Measurements from ENCODE around the gene LAMP2. TPM values are rescaled to one million over a fixed set of nuclear protein-coding genes. Genes with fewer than 3 reads are reported as not detected.

LAMP2 gene
- total and polyA plus RNA-seq, 2 of the 8 experiments (the other 6 are each of a cell fraction or from before 2014, with no cell fraction given), result 21.2 to 29.9 TPM

DNA sequence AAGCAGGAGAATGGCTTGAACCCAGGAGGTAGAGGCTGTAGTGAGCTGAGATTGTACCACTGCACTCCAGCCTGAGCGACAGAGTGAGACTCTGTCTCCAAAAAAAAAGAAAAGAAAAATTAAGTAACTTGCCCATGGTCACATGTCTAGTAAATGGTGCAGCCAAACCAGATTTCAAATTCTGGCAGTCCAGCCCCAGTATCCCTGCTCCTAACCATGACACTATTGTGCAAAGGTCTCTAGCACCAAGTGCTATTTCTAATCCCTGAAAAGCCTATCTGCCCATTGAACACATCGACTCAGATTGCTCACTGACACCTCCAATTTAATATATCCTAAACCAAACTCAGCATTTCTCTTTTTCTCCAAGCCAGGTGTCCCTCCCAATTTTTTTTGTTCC, 7.6 kb upstream of the LAMP2 start:
- FAIRE-seq, result no peak
- no peak overlapping the region for H2BK5ac ChIP-seq (ENCODE audit: low read depth, low read length)

More for the DNA sequence above, 7.6 kb upstream of the LAMP2 start:
- H4K5ac ChIP-seq (ENCODE audit: insufficient read length, low read depth, low read length), result no peak overlapping the region
- no peak overlapping the region for H2BK120ac ChIP-seq (replicated peaks; ENCODE audit: low read depth, low read length)
- no peaks in the 10 kb centered on the region for H3K79me1 ChIP-seq (ENCODE audit: low read depth, low read length)
- no peak overlapping the region for H3K4me2 ChIP-seq (ENCODE audit: insufficient read depth in 1 of 2, low read depth in 2 of 2, low read length in 2 of 2)
- no peak overlapping the region for H3K27ac ChIP-seq (ENCODE audit: low read depth, low read length)
- no peak overlapping the region for H2BK20ac ChIP-seq (ENCODE audit: low read length)
- no peak overlapping the region for H2BK12ac ChIP-seq (ENCODE audit: low read depth, low read length)
- CTCF ChIA-PET (ENCODE audit: partially characterized antibody), result interaction anchor here (0.9 to 1.5 kb wide), 3 partner anchors 8 to 164 kb away, joined by 3 to 5 read pairs (median 3); no protein-coding TSS in a partner anchor
- H3K18ac ChIP-seq (ENCODE audit: extremely low read depth, low read length), result no peak overlapping the region
- WGBS, 2 experiments (ENCODE audit: extremely low coverage in 1 of 2, insufficient coverage in 1 of 2, insufficient read length in 1 of 2, insufficient replicate concordance in 2 of 2, low coverage in 1 of 2, low lambda C conversion rate in 2 of 2, missing lambda C conversion rate in 1 of 2), result 75% methylated on average over 1 of the region's 2 CpGs; no CpG with 5 or more reads in 1 of the 2 experiments
- H4K91ac ChIP-seq (replicated peaks; ENCODE audit: insufficient read length, low read length), result no peak overlapping the region
- no peaks in the 10 kb centered on the region for H3K9me3 ChIP-seq (ENCODE audit: insufficient read depth in 2 of 2, low read depth in 1 of 2, low read length in 1 of 2)
- no peak overlapping the region for H2BK15ac ChIP-seq (ENCODE audit: low read length)
- H3K23ac ChIP-seq (ENCODE audit: insufficient read length), result no peak overlapping the region
- H3K36me3 ChIP-seq (ENCODE audit: control insufficient read depth in 2 of 4, insufficient read depth in 4 of 4, low read length in 3 of 4), result no peaks in the 10 kb centered on the region
- no peak overlapping the region for H3K56ac ChIP-seq (replicated peaks; ENCODE audit: insufficient read length, low read depth, low read length)
- H3K9ac ChIP-seq (replicated peaks in 1 of 4; ENCODE audit: extremely low read depth in 1 of 4, low read depth in 3 of 4, low read length in 3 of 4), result no peak overlapping the region
- H3K14ac ChIP-seq (ENCODE audit: insufficient read length), result no peak overlapping the region
- no peak overlapping the region for H3K4ac ChIP-seq (replicated peaks; ENCODE audit: insufficient read length, low read depth, low read length)
- H2AK5ac ChIP-seq (ENCODE audit: low read depth, low read length), result no peak overlapping the region
- no peaks in the 10 kb centered on the region for H3K4me1 ChIP-seq (replicated peaks in 1 of 4; ENCODE audit: control insufficient read depth in 3 of 4, insufficient read depth in 4 of 4, low read length in 3 of 4)
- H3K79me2 ChIP-seq (ENCODE audit: control insufficient read depth in 1 of 2, insufficient read depth in 2 of 2, low read length in 2 of 2), result no peaks in the 10 kb centered on the region
- H3K4me3 ChIP-seq (ENCODE audit: extremely low read depth in 1 of 4, insufficient read depth in 2 of 4, low read depth in 3 of 4, low read length in 4 of 4), result no peak overlapping the region
- H4K8ac ChIP-seq (ENCODE audit: extremely low read depth, insufficient read depth, low read length), result no peak overlapping the region
- DNase-seq (ENCODE audit: low read depth in 1 of 2, low spot score in 2 of 2), result no peak
- POLR2A ChIA-PET (ENCODE audit: partially characterized antibody), result no interaction called here
- no peaks in the 10 kb centered on the region for H3K27me3 ChIP-seq (replicated peaks in 1 of 4; ENCODE audit: control insufficient read depth in 3 of 4, extremely low read depth in 1 of 4, insufficient read depth in 3 of 4, low read length in 3 of 4)
- H4K20me1 ChIP-seq (replicated peaks in 1 of 2; ENCODE audit: control insufficient read depth in 1 of 2, insufficient read depth in 2 of 2, low read length in 2 of 2), result no peaks in the 10 kb centered on the region
- no peaks in the 10 kb centered on the region; the same call in 1 of the 2 replicates for H3K23me2 ChIP-seq (ENCODE audit: low read depth, low read length)
- H2AFZ ChIP-seq (ENCODE audit: low read length), result no peak overlapping the region
- no peak for TF ChIP-seq BCL11A (IDR thresholded peaks at IDR 0.05; ENCODE audit: low read depth in 2 of 2, low read length in 2 of 2)
- TF ChIP-seq BACH1 (IDR thresholded peaks at IDR 0.05; ENCODE audit: low read length), result no peak
- TF ChIP-seq TAF7 (optimal IDR thresholded peaks at IDR 0.05; ENCODE audit: borderline replicate concordance, low read depth, low read length), result no peak
- TF ChIP-seq CEBPB (IDR thresholded peaks at IDR 0.05; ENCODE audit: low read depth, low read length), result no peak
- no peak for TF ChIP-seq TAF1 (IDR thresholded peaks at IDR 0.05; ENCODE audit: low read depth, low read length)
- TF ChIP-seq ZNF274 (IDR thresholded peaks at IDR 0.05; ENCODE audit: borderline replicate concordance, extremely low read depth, low read length), result no peak
- no peak for TF ChIP-seq POU5F1 (IDR thresholded peaks at IDR 0.05; ENCODE audit: low read depth, low read length)
